Smooth muscle cell (in vitro differentiated cells): ENCODE measurements around the gene NDUFA13. TPM values are rescaled to one million over a fixed set of nuclear protein-coding genes. Genes with fewer than 3 reads are reported as not detected.

Experiments used
- DNase-seq: peaks from one replicate; lab custom pipeline; 2025; ENCODE audit not compliant: unreplicated experiment; lab: John Stamatoyannopoulos, UW
- H2AFZ ChIP-seq: fragments of 200-600 bp; sonication (generic); 2 replicates; pipeline ENCODE4 v1.6.0; 2016; ENCODE audit warnings: antibody characterized with exemption, low read depth, mild to moderate bottlenecking
- H3F3A ChIP-seq: fragments of 200-600 bp; sonication (generic); 2 replicates; pipeline ENCODE4 v1.6.0; 2017; ENCODE audit warnings: antibody characterized with exemption, low read depth
- H3K27ac ChIP-seq: fragments of 200-600 bp; sonication (generic); 2 replicates; pipeline ENCODE4 v1.5.1; 2016; ENCODE audit warnings: low read depth, mild to moderate bottlenecking
- H3K27me3 ChIP-seq: fragments of 200-600 bp; sonication (generic); 2 replicates; pipeline ENCODE4 v1.6.1; 2016; ENCODE audit warnings: low read depth, mild to moderate bottlenecking
- H3K36me3 ChIP-seq: fragments of 200-600 bp; sonication (generic); 2 replicates; pipeline ENCODE4 v1.5.1; 2016; ENCODE audit warnings: low read depth
- H3K4me1 ChIP-seq: fragments of 200-600 bp; sonication (generic); 2 replicates; pipeline ENCODE4 v1.5.1; 2016; ENCODE audit warnings: low read depth
- H3K4me2 ChIP-seq: fragments of 200-600 bp; sonication (generic); 2 replicates; pipeline ENCODE4 v1.6.0; 2016; ENCODE audit warnings: mild to moderate bottlenecking
- H3K4me3 ChIP-seq: fragments of 200-600 bp; sonication (generic); 2 replicates; pipeline ENCODE4 v1.5.1; 2016; ENCODE audit warnings: mild to moderate bottlenecking
- H3K79me2 ChIP-seq: fragments of 200-600 bp; sonication (generic); 2 replicates; pipeline ENCODE4 v1.6.0; 2016; ENCODE audit warnings: low read depth, mild to moderate bottlenecking
- H3K9ac ChIP-seq: fragments of 200-600 bp; sonication (generic); 2 replicates; pipeline ENCODE4 v1.6.0; 2016; ENCODE audit warnings: low read depth
- H3K9me3 ChIP-seq: fragments of 200-600 bp; sonication (generic); replicated peaks from 2 replicates; pipeline ENCODE4 v1.5.1; 2016; ENCODE audit warnings: low read depth
- H4K20me1 ChIP-seq: fragments of 200-600 bp; sonication (generic); 2 replicates; pipeline ENCODE4 v1.6.0; 2016; ENCODE audit warnings: low read depth
- CTCF ChIP-seq: fragments of 200-600 bp; sonication (generic); IDR thresholded peaks from 2 replicates; pipeline ENCODE4 v1.5.1; 2017; ENCODE audit warnings: borderline replicate concordance, mild to moderate bottlenecking, antibody characterized with exemption; ENCODE audit not compliant: insufficient read depth, poor library complexity, severe bottlenecking
- WGBS: methylation state at CpG from one replicate; pipeline ENCODE4 v1.1.7; 2016; ENCODE audit warnings: low lambda C conversion rate; 5-methylcytosine and 5-hydroxymethylcytosine counted together
- polyA plus RNA-seq: library from polyadenylated mRNA; unstranded; fragments of >200 nt; fragmentation: Nextera tagmentation; extraction: Ambion mirVana; gene quantifications from 2 replicates; pipeline ENCODE4 v1.2.1, GENCODE V29; 2016
- total RNA-seq: library from RNA; depleted of rRNA; stranded (reverse); fragments of >200 nt; gene quantifications from 2 replicates; pipeline ENCODE4 v1.2.3, GENCODE V29; 2014

Gene NDUFA13
- total and polyA plus RNA-seq, 2 experiments from 2014 or later = 42.3 to 559 TPM

- no peaks in the 10 kb centered on the region for H4K20me1 ChIP-seq
- no peak overlapping the region for H2AFZ ChIP-seq
- no peak for DNase-seq
- no peaks in the 10 kb centered on the region for H3K79me2 ChIP-seq
- no peak overlapping the region for H3K9ac ChIP-seq
- no peak overlapping the region for H3K27ac ChIP-seq
- H3K9me3 ChIP-seq = no peaks in the 10 kb centered on the region
- 95% methylated on average over 12 of the region's 12 CpGs for WGBS
- H3K4me3 ChIP-seq = no peak overlapping the region
- no peaks in the 10 kb centered on the region for H3K36me3 ChIP-seq
- peaks cover 4% of the 10 kb centered on the region for H3K4me1 ChIP-seq
- no peaks in the 10 kb centered on the region for H3F3A ChIP-seq
- no peak overlapping the region for H3K4me2 ChIP-seq
- no peak for TF ChIP-seq CTCF
- H3K27me3 ChIP-seq = no peaks in the 10 kb centered on the region
Observed at GRCh38 chr19:19542507-19542906, 26.5 kb downstream of the NDUFA13 start.

- Histone ChIP-seq H4K20me1 (no peaks in the 10 kb centered on the region), H3K9ac (no peak overlapping the region), H3F3A (no peaks in the 10 kb centered on the region), H3K4me1 (peaks cover 4% of the 10 kb centered on the region), H3K27ac (no peak overlapping the region), H3K36me3 (no peaks in the 10 kb centered on the region), H3K79me2 (no peaks in the 10 kb centered on the region), H2AFZ (no peak overlapping the region), H3K27me3 (no peaks in the 10 kb centered on the region), H3K4me2 (no peak overlapping the region), H3K9me3 (no peaks in the 10 kb centered on the region), H3K4me3 (no peak overlapping the region)
- no peak for DNase-seq
- WGBS = 98% methylated on average over 13 of the region's 13 CpGs
- TF ChIP-seq CTCF = no peak
Observed at GRCh38 chr19:19543101-19543500, 27.1 kb downstream of the NDUFA13 start.

- Histone ChIP-seq H3K4me1 (peaks cover 6% of the 10 kb centered on the region), H3K4me2 (no peak overlapping the region), H2AFZ (no peak overlapping the region), H3F3A (no peaks in the 10 kb centered on the region), H4K20me1 (no peaks in the 10 kb centered on the region), H3K9me3 (no peaks in the 10 kb centered on the region), H3K27ac (no peak overlapping the region), H3K9ac (no peak overlapping the region), H3K79me2 (no peaks in the 10 kb centered on the region), H3K4me3 (no peak overlapping the region), H3K36me3 (no peaks in the 10 kb centered on the region), H3K27me3 (no peaks in the 10 kb centered on the region)
- TF ChIP-seq CTCF = no peak
- WGBS = 97% methylated on average over 19 of the region's 19 CpGs
- no peak for DNase-seq
Observed at GRCh38 chr19:19543640-19544039, 27.6 kb downstream of the NDUFA13 start.

- TF ChIP-seq CTCF = no peak
- Histone ChIP-seq H3K27ac (no peak overlapping the region), H2AFZ (no peak overlapping the region), H3K9ac (no peak overlapping the region), H3K79me2 (no peaks in the 10 kb centered on the region), H3K9me3 (no peaks in the 10 kb centered on the region), H3K27me3 (no peaks in the 10 kb centered on the region), H3K4me1 (peaks cover 9% of the 10 kb centered on the region), H3F3A (no peaks in the 10 kb centered on the region), H3K4me3 (no peak overlapping the region), H3K36me3 (no peaks in the 10 kb centered on the region), H4K20me1 (no peaks in the 10 kb centered on the region), H3K4me2 (no peak overlapping the region)
- no peak for DNase-seq
- 96% methylated on average over 43 of the region's 75 CpGs for WGBS
Observed at GRCh38 chr19:19544257-19544953, 28.4 kb downstream of the NDUFA13 start.
